D341Med (cell line): Measurements from ENCODE around the gene SMPD2.

Experiments used
- DNase-seq: peaks from one replicate; pipeline ENCODE4 v3.0.0; 2012; ENCODE audit warnings: low spot score

The SMPD2 gene

DNA sequence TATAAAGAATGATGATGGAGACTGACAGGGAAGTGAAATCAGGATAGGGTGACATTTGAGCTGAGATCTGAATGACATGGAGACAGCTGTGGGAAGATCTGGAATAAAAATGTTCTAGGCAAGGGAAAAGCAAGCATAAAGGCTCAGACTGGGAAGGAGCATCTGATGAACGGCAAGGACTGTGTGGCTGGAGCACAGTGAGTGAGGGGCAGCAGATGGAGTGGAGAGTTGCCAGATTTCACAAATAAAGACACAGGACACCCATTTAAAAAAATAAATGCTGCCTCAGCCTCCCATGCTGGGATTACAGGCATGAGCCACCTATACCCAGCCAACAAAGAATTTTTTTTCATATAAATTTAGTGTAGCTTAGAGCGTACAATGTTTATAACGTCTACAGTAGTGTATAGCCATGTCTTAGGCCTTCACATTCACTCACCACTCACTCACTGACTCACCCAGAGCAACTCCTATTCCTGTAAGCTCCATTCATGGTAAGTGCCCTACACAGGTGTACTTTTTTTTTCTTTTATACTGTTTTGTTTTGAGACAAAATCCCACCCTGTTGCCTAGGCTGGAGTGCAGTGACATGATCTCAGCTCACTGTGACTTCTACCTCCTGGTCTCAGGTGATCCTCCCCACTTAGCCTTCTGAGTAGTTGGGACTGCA is 44.9 kb downstream of the SMPD2 start:
- no peak for DNase-seq

DNA sequence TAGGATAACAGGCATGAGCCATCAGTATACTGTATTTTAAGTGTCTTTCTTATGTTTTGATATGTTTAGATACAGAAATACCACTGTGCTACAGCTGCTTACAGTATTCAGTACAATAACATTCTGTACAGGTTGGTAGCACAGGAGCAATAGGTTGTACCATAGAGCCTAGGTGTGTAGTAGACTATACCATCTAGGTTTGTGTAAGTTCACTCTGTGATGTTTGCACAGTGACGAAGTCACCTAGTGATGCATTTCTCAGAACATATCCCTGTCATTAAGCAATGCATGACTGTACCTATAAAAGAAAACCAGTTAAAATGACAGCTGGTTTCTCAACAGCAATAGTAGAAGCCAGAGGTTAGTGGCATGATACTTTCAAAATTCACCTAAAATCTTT is 45.5 kb downstream of the SMPD2 start:
- no peak for DNase-seq

DNA sequence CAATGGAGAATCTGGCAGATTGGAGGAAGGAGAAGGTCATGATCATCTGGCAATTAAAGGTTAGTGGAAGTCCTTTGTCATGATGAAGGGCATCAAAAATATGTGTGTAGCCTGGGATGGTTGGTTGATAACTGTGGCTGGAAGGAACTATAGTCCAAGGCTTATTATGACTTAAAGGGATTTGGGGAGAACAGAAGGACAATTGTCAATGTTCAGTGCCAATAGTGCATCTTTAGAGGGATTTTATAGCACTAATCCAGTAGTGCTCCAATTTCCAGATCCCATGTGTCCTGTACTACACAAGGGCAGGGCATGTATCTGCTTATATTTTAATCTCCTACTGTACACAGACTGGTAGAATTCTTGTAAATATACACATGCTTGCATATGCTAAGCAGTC is 47.5 kb downstream of the SMPD2 start:
- peak; percentile 49 for DNase-seq

DNA sequence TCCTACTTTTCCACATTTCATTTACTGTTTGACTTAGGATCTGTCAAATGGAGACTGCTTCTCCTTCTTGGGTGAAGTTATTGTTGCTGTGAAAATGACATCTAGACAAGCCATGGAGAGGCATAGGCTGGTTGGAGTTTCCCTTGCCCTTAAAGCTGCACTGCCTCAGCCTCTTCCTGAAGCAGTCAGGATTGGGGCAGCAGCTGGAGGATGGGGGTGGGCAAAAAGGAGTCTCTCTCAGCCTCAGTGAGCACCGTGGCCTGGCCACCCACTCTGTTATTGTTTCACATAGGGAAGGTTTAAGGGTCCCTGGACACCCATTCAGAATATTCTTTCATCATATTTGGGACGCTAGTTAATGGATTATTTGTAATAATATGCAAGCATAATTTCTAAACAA is 50.2 kb downstream of the SMPD2 start:
- no peak for DNase-seq

DNA sequence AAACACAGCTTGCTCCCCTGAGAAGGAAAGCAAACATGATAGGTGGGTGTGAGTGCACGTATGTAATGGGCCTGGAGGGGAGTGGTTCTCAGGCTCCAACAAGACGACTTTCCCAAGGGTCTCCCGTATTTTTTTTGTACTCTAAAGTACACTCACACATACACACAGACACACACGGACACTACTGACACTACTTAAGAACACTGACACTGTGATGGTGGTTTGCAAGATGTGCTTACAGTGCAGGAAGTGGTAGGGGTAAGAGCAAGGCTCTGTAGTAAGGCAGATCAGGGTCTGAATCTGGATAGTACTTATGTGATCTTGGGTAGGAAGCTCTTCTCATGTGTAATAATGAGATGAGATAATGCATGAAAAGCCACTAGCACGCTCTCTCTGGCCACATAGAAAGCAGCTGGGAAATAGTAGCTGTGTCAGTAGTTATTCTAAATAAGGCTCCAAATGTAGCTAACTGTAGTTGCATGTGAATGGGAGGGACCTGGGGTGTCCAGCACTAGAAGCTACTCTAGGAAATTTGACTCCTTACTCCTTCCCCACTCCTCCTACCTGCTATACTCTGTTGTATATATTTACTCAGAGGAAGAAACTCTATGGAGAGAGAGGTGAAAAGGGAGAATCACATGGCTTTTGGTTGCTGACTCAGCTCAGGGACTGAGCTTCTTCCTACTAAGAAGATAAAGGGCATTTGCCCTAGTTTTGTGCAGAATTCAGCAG is 50.8 kb downstream of the SMPD2 start:
- DNase-seq = no peak
